Kidney glomerular epithelial cell (primary cell): ENCODE data around the gene C1QTNF12.
A peak's percentile ranks its signal among the peaks of the same experiment; 100 is the strongest.

ENCODE experiments used
- DNase-seq: peaks from one replicate; lab custom pipeline; 2025; lab: John Stamatoyannopoulos, UW

Gene C1QTNF12

DNA sequence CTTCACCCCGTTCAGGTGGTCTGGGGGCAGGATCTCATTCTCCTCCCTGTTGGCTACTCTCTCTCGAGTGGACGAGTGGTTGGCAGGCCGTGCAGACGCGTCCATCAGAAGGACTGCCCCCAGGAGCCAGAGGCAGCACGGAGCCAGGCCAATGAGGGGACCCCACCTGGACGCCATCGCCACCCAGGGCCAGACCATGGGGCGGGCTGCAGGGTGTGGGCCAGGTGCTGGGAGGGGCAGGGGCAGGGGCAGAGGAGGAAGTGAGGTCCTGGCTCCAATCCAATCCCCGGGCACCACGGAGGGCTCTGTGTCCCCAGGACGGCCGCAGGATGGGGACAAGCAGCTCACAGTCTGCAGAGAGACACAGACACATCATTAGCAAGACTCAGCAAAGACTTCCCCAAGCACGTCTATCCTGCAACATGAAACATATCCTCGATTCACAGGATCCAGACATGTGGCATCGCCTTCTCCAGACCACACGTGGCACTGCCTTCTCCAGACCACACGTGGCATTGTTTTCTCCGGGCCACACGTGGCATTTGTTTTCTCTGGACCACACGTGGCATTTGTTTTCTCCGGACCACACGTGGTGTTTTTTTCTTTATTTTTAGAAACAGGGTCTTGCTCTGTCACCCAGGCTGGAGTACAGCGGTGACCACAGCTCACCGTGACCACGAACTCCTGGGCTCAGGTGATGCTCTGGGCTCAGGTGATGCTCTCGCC is 17.8 kb downstream of the C1QTNF12 start:
- no peak for DNase-seq

GRCh38 chr1:1228187-1228586 is 18.3 kb downstream of the C1QTNF12 start:
- no peak for DNase-seq

DNA sequence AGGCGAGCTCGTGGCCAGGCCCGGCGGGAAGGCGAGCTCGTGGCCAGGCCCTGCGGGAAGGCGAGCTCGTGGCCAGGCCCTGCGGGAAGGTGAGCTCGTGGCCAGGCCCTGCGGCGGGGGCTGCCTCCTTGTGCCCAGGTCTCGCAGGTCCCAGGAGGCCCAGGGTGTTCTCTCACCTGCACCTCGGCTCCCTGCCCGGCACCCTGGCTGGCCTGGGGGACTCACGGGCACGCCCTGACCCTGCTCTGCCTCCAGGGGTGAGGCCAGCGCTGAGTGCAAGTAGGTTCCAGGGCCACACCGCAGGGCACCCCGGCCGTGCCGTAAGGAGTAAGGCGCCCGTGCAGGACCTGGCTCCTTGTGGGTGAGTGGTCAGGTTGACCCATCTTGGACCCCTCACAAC is 19.1 kb downstream of the C1QTNF12 start:
- no peak for DNase-seq

- DNase-seq, result no peak
Observed at GRCh38 chr1:1226566-1227362, 19.8 kb downstream of the C1QTNF12 start.

DNA sequence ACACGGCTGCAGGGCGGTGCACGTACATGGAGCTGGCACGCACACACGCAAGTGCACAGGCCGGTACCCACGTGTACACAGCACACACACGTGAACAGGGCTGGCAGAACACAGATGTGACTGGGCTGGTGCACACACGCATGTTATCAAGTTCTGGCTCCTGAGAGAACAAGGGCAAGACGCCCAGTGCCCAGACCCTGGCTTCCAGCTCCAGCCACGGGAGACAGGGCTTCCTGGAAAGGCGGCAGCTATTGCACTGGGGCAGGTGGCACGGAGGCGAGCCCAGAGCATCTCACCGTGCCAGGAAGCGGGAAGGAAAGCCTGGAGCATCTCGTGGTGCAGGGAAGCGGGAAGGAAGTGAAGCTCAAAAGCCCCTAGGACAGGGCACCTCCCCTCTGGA is 20.6 kb downstream of the C1QTNF12 start:
- DNase-seq, result no peak

GRCh38 chr1:1225238-1225845 is 21.2 kb downstream of the C1QTNF12 start:
- DNase-seq, result no peak

GRCh38 chr1:1223891-1224290 is 22.6 kb downstream of the C1QTNF12 start:
- no peak for DNase-seq

DNA sequence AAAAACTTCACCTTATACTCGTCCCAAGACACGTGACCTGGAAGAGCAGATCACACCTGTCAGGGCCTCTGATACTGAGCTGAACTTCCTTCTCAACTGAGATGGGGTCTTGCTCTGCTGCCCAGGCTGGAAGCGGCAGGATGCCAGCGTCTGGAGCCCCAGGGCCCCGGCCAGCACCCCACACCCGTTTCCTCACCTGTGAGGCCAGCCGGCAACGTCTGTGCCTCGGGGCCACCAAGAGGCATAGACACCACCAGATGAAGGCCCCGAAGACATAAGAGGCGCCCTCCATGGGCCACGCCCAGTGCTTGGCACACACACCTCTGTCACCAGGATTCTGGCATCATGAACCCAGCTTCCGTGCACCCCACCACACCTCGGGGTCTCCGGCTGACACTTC is 23.2 kb downstream of the C1QTNF12 start:
- DNase-seq, result no peak

DNA sequence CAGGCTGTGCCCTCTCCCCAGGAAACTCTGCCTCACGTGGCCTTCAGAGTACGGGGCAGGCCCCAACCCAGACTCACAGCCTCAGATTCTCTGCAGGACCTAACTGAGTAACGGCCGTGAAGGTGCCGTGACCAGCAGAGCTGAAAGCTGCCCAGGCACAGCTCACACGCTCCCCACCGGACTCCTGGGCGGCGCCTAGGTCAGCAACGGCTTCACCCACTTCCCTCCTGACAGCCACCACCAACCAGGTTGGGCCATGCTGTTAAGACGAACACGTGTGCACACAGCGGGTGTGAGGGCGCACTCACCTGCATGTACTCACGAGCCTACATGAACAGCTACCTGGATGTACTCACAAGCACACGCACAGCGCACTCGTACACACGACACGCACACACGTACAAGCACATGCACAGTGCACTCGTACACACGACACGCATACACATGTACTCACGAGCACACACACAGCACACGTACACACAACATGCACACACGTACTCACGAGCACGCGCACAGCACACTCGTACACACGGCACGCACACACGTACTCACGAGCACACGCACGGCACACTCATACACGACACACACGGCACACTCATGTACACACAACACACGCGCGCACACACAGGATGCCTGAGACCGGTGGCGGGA is 23.8 kb downstream of the C1QTNF12 start:
- no peak for DNase-seq

DNA sequence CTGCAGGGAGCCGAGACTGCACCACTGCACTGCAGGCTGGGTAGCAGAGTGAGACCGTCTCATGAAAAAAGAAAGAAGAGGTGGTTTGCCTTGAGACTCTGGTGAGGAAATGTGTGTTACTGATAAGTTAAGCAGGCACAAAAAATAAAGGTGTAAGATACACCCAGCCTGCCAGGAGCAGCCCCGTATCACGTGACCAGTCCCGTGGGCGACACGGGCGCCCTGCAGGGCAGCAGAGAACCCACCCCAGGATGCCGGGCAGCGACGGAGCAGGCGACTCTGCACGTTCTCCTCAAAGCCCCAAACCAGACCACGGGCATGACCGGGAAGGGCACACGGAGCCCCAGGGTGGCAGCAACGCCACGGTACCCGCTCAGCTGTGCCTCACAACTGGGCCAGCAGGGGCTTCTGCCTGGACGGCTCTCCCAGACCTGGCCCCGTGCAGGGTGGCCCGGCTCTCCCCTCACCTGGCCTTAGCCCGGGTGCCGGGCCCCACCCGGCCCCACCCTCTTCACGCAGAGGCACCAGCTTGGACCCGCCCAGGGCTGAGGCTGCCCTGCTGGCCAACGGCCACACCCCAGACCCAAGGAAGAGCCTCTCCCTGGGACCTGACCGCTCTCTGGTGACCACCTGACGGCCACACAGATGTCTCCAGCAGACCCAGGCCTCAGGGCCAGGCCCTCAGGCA is 24.5 kb downstream of the C1QTNF12 start:
- no peak for DNase-seq

GRCh38 chr1:1220197-1220596 is 26.3 kb downstream of the C1QTNF12 start:
- DNase-seq, result no peak

- DNase-seq, result no peak
Observed at GRCh38 chr1:1219341-1219740, 27.2 kb downstream of the C1QTNF12 start.

- DNase-seq, result no peak
Observed at GRCh38 chr1:1218524-1219200, 27.9 kb downstream of the C1QTNF12 start.

GRCh38 chr1:1217621-1218523 is 28.6 kb downstream of the C1QTNF12 start:
- DNase-seq, result peak; percentile 6

DNA sequence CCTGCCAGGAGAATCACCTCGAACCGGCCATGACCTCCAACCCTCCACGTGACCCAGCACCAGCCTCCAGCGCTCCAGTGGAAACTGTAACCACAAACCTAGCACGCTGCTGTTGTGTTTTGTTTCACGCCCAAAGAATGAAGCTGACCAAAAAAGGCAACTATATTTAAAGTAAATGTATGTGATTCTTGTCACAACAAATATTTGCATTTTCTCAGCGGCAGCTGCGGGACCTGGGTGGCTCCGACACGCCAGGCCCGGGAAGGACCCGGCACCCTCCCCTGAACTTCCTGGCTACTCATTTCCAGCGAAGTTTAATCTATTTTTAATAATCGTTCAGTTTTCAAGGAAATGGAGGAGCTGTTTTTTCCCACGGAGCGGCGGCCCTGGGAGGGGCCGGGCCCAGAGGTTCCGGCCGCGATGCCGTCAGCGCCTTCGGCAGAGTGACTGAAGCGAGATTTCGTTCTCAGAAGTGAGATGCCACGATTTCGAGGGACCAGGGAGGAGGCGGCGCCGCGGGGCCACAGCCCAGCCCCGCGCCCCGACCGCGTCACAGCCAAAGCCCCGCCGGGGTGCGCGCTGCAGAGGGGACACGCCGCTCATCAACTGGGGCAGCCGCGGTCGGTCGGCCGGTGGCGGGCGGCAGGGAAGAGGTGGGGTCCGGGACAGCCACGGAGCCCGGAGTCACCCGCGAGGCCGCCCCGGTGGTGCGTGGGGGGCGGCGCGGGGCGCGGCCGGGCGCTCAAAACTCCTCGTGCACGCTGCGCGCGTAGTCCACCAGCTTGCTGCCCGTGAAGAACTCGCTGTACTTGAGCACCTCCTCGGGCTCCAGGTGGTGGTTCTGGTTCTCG is 29.5 kb downstream of the C1QTNF12 start:
- DNase-seq, result no peak

GRCh38 chr1:1215881-1216605 is 30.5 kb downstream of the C1QTNF12 start:
- no peak for DNase-seq

- no peak for DNase-seq
Observed at GRCh38 chr1:1215080-1215676, 31.3 kb downstream of the C1QTNF12 start.
